DND-41 (cell line): ENCODE results near the gene PLXNB3.

ENCODE experiments used
- CTCF ChIP-seq: IDR thresholded peaks from 2 replicates; pipeline ENCODE4 v1.5.1; 2012; ENCODE audit warnings: borderline replicate concordance, low read length, moderate library complexity, mild to moderate bottlenecking; ENCODE audit not compliant: poor library complexity, severe bottlenecking; ENCODE audit errors: extremely low read depth
- EZH2 ChIP-seq: IDR thresholded peaks from 3 replicates; pipeline ENCODE4 v1.6.1; 2012; ENCODE audit warnings: borderline replicate concordance, low read depth, mild to moderate bottlenecking, moderate library complexity, low read length, inconsistent platforms; ENCODE audit not compliant: severe bottlenecking

- TF ChIP-seq CTCF, result no peak
- TF ChIP-seq EZH2, result no peak
These were observed 30.2 kb downstream of the PLXNB3 start, which contains the start of the genes IDH3G and SSR4 for GRCh38 chrX:153794018-153794896.
